HG02623 (cell line): ENCODE results near the gene SSMEM1.
"Not testable (repeated sequence)": the region's sequence is repeated elsewhere in the genome, so short reads cannot be mapped to it uniquely, and the experiment has no call there.

ENCODE experiments used
- ATAC-seq: cut with Tn5 transposase; IDR thresholded peaks from one replicate; pipeline ENCODE4 v1.9.1; 2021; ENCODE audit warnings: moderate library complexity; ENCODE audit not compliant: unreplicated experiment

The SSMEM1 gene

GRCh38 chr7:130243486-130243885 is 35.8 kb downstream of the SSMEM1 start:
- not testable (repeated sequence) for ATAC-seq

GRCh38 chr7:130246491-130246890 is 38.8 kb downstream of the SSMEM1 start:
- not testable (repeated sequence) for ATAC-seq

GRCh38 chr7:130248842-130249241 is 41.2 kb downstream of the SSMEM1 start:
- not testable (repeated sequence) for ATAC-seq

- not testable (repeated sequence) for ATAC-seq
Observed at GRCh38 chr7:130249626-130250025, 42.0 kb downstream of the SSMEM1 start.

- no peak for ATAC-seq
Observed at GRCh38 chr7:130254555-130254954, 46.9 kb downstream of the SSMEM1 start.

GRCh38 chr7:130256704-130257103 is 49.0 kb downstream of the SSMEM1 start:
- no peak for ATAC-seq

- ATAC-seq: no peak
Observed at GRCh38 chr7:130258494-130259078, 50.9 kb downstream of the SSMEM1 start.

GRCh38 chr7:130262448-130262847 is 54.8 kb downstream of the SSMEM1 start:
- no peak for ATAC-seq

- no peak for ATAC-seq
Observed at GRCh38 chr7:130263130-130263529, 55.5 kb downstream of the SSMEM1 start.
